PC-9 (cell line): Measurements from ENCODE around the gene BCL2L13. TPM values are rescaled to one million over a fixed set of nuclear protein-coding genes. Genes with fewer than 3 reads are reported as not detected.
A peak's percentile ranks its signal among the peaks of the same experiment; 100 is the strongest.

ENCODE experiments used
- BruUV-seq: library from RNA; stranded (reverse); fragments of 400-500 nt; replicated peaks from 2 replicates; lab custom pipeline; 2021; lab: Mats Ljungman, UMichigan
- CTCF ChIA-PET: fragments of 300-600 bp; sonication (Branson Sonifier 250); formaldehyde crosslinking; loops from one replicate; lab custom pipeline; 2022; ENCODE audit warnings: antibody characterized with exemption; lab: Charles Lee
- POLR2A ChIA-PET: fragments of 300-600 bp; sonication (Branson Sonifier 250); formaldehyde crosslinking; loops from one replicate; lab custom pipeline; 2022; ENCODE audit warnings: antibody characterized with exemption; ENCODE audit not compliant: unreplicated experiment; lab: Charles Lee
- DNase-seq, 2 experiments: peaks; one replicate each; pipeline versions ENCODE4 v3.0.0 to v3.0.0-alpha.2; 2015 to 2022; ENCODE audit warnings: mixed read lengths in 1 of 2
- H2AFZ ChIP-seq: fragments of 200-600 bp; sonication (generic); 2 replicates; pipeline ENCODE4 v1.8.1; 2017; ENCODE audit warnings: antibody characterized with exemption
- H3F3A ChIP-seq: fragments of 200-600 bp; sonication (generic); 2 replicates; pipeline ENCODE4 v1.8.1; 2017; ENCODE audit warnings: antibody characterized with exemption, mild to moderate bottlenecking, low read depth; ENCODE audit not compliant: insufficient read depth
- H3K27ac ChIP-seq: fragments of 200-600 bp; sonication (generic); 2 replicates; pipeline ENCODE4 v1.6.1; 2016; ENCODE audit warnings: mixed run types
- H3K27me3 ChIP-seq: fragments of 200-600 bp; sonication (generic); 2 replicates; pipeline ENCODE4 v1.6.1; 2016; ENCODE audit warnings: low read depth, mixed run types; ENCODE audit not compliant: insufficient read depth
- H3K36me3 ChIP-seq: fragments of 200-600 bp; sonication (generic); 2 replicates; pipeline ENCODE4 v1.6.1; 2016; ENCODE audit warnings: low read depth, mixed run types
- H3K4me1 ChIP-seq: fragments of 200-600 bp; sonication (generic); replicated peaks from 2 replicates; pipeline ENCODE4 v1.6.1; 2016; ENCODE audit warnings: mixed run types; ENCODE audit not compliant: insufficient read depth
- H3K4me2 ChIP-seq: fragments of 200-600 bp; sonication (generic); 2 replicates; pipeline ENCODE4 v1.6.1; 2017; ENCODE audit warnings: mixed run types
- H3K4me3 ChIP-seq: fragments of 200-600 bp; sonication (generic); 2 replicates; pipeline ENCODE4 v1.6.1; 2016; ENCODE audit warnings: mixed run types
- H3K79me2 ChIP-seq: fragments of 200-600 bp; sonication (generic); 2 replicates; pipeline ENCODE4 v1.6.1; 2017; ENCODE audit warnings: low read depth, mixed run types
- H3K9me2 ChIP-seq: fragments of 200-600 bp; sonication (generic); 2 replicates; pipeline ENCODE4 v1.8.1; 2017; ENCODE audit warnings: mild to moderate bottlenecking; ENCODE audit not compliant: insufficient read depth
- H3K9me3 ChIP-seq: fragments of 200-600 bp; sonication (generic); 2 replicates; pipeline ENCODE4 v1.8.1; 2016; ENCODE audit warnings: low read depth; ENCODE audit not compliant: insufficient read depth
- H4K20me1 ChIP-seq: fragments of 200-600 bp; sonication (generic); 2 replicates; pipeline ENCODE4 v1.8.1; 2017; ENCODE audit not compliant: insufficient read depth
- CTCF ChIP-seq: fragments of 200-600 bp; sonication (generic); conservative IDR thresholded peaks from 2 replicates; pipeline ENCODE4 v1.6.1; 2017; ENCODE audit warnings: mixed run types, antibody characterized with exemption, mild to moderate bottlenecking, moderate library complexity
- EZH2 ChIP-seq: fragments of 200-600 bp; sonication (generic); IDR thresholded peaks from 2 replicates; pipeline ENCODE4 v1.8.0; 2017; ENCODE audit warnings: antibody characterized with exemption, low read depth
- intact Hi-C: fragments of 100-400 bp; cut with micrococcal nuclease; formaldehyde crosslinking; loops from one replicate; pipeline ENCODE4 v1.10.0; 2022; ENCODE audit not compliant: unreplicated experiment
- total RNA-seq: library from RNA; stranded (reverse); gene quantifications from 2 replicates; pipeline ENCODE4 v1.2.3, GENCODE V29; 2021

Gene BCL2L13
- total RNA-seq, 1 experiment from 2014 or later, result 43.1 TPM

GRCh38 chr22:17774926-17775685, 136.5 kb downstream of the BCL2L13 start:
- Histone ChIP-seq H3K27me3 (no peaks in the 10 kb centered on the region), H4K20me1 (peaks cover 21% of the 10 kb centered on the region), H3K9me2 (no peaks in the 10 kb centered on the region), H3K27ac (no peak overlapping the region), H3F3A (no peaks in the 10 kb centered on the region), H3K4me1 (peaks cover 14% of the 10 kb centered on the region), H3K79me2 (peaks cover 34% of the 10 kb centered on the region), H2AFZ (no peak overlapping the region), H3K4me3 (peak overlapping the region; percentile 74; the same call in 1 of the 2 replicates), H3K9me3 (no peaks in the 10 kb centered on the region), H3K4me2 (peak overlapping the region; percentile 82), H3K36me3 (no peaks in the 10 kb centered on the region)
- TF ChIP-seq CTCF (no peak), EZH2 (no peak)
- intact Hi-C loops, result no loop called here
- ChIA-PET CTCF (no interaction called here), POLR2A (no interaction called here)
- BruUV-seq, result no TSS peak
- no peak for DNase-seq

- Histone ChIP-seq H3K36me3 (no peaks in the 10 kb centered on the region), H3K79me2 (peaks cover 27% of the 10 kb centered on the region), H4K20me1 (peaks cover 18% of the 10 kb centered on the region), H3K4me1 (peaks cover 14% of the 10 kb centered on the region), H3K4me3 (no peak overlapping the region), H2AFZ (no peak overlapping the region), H3K27me3 (no peaks in the 10 kb centered on the region), H3K27ac (no peak overlapping the region), H3F3A (no peaks in the 10 kb centered on the region), H3K9me2 (no peaks in the 10 kb centered on the region), H3K4me2 (no peak overlapping the region), H3K9me3 (no peaks in the 10 kb centered on the region)
- intact Hi-C loops, result no loop called here
- CTCF ChIA-PET, result no interaction called here
- DNase-seq, result no peak
- no TSS peak for BruUV-seq
- POLR2A ChIA-PET, result no interaction called here
- TF ChIP-seq CTCF, result no peak
- TF ChIP-seq EZH2, result no peak
These were observed 137.4 kb downstream of the BCL2L13 start for GRCh38 chr22:17775781-17776465.

GRCh38 chr22:17777005-17777716, 138.6 kb downstream of the BCL2L13 start:
- Histone ChIP-seq H3F3A (no peaks in the 10 kb centered on the region), H3K9me3 (no peaks in the 10 kb centered on the region), H3K4me3 (no peak overlapping the region), H2AFZ (no peak overlapping the region), H3K4me1 (peaks cover 20% of the 10 kb centered on the region), H3K27me3 (no peaks in the 10 kb centered on the region), H3K4me2 (no peak overlapping the region), H3K27ac (no peak overlapping the region), H3K9me2 (no peaks in the 10 kb centered on the region), H3K36me3 (no peaks in the 10 kb centered on the region), H4K20me1 (peaks cover 7% of the 10 kb centered on the region), H3K79me2 (peaks cover 16% of the 10 kb centered on the region)
- DNase-seq, result no peak
- ChIA-PET CTCF (no interaction called here), POLR2A (no interaction called here)
- intact Hi-C loops, result no loop called here
- TF ChIP-seq EZH2, result no peak
- TF ChIP-seq CTCF, result no peak
- no TSS peak for BruUV-seq
